ENCODE measurements around the gene ZFX. TPM values are rescaled to one million over a fixed set of nuclear protein-coding genes. Genes with fewer than 3 reads are reported as not detected.

ZFX gene
- total RNA-seq, 4 donors from 2014 or later = 19.2 to 88.0 (median 49.5) TPM

- TF ChIP-seq CTCF (IDR thresholded peaks at IDR 0.05) (no peak), POLR2A (IDR thresholded peaks at IDR 0.05) (no peak)
- DNase-seq = no peak
- WGBS, 2 donors = 63 to 88% methylated on average over 8 to 9 of the region's 10 CpGs
- Histone ChIP-seq H3K9me3 (no peaks in the 10 kb centered on the region), H3K36me3 (no peaks in the 10 kb centered on the region), H3K27me3 (peaks cover 0 to 3% (median 0%) of the 10 kb centered on the region in 4 donors), H3K4me3 (no peak overlapping the region), H3K4me1 (peaks cover 0 to 10% (median 0%) of the 10 kb centered on the region in 3 donors), H3K27ac (no peak overlapping the region)
- intact Hi-C loops (cut with DNase I) = no loop called here
These were observed 79.9 kb downstream of the ZFX start for GRCh38 chrX:24229400-24229879.

- DNase-seq = no peak
- H3K4me1 ChIP-seq = peaks cover 0 to 10% (median 0%) of the 10 kb centered on the region in 3 donors
- 47 to 57% methylated on average over 3 of the region's 3 CpGs for WGBS, 2 donors
- no peak for TF ChIP-seq POLR2A (IDR thresholded peaks at IDR 0.05)
- no peak for TF ChIP-seq CTCF (IDR thresholded peaks at IDR 0.05)
- H3K9me3 ChIP-seq = no peaks in the 10 kb centered on the region
- intact Hi-C loops (cut with DNase I) = no loop called here
- no peak overlapping the region for H3K4me3 ChIP-seq
- H3K36me3 ChIP-seq = no peaks in the 10 kb centered on the region
- peaks cover 0 to 3% (median 0%) of the 10 kb centered on the region in 4 donors for H3K27me3 ChIP-seq
- H3K27ac ChIP-seq = no peak overlapping the region
These were observed 80.4 kb downstream of the ZFX start for GRCh38 chrX:24229976-24230375.

GRCh38 chrX:24231131-24231540, 81.6 kb downstream of the ZFX start:
- Histone ChIP-seq H3K27me3 (peaks cover 0 to 3% (median 0%) of the 10 kb centered on the region in 4 donors), H3K27ac (peak overlapping the region in 1 of 4 donors; percentile 25), H3K9me3 (no peaks in the 10 kb centered on the region), H3K4me3 (no peak overlapping the region), H3K36me3 (no peaks in the 10 kb centered on the region), H3K4me1 (peaks cover 0 to 10% (median 0%) of the 10 kb centered on the region in 3 donors)
- no peak for DNase-seq
- TF ChIP-seq POLR2A (IDR thresholded peaks at IDR 0.05) = no peak
- no peak for TF ChIP-seq CTCF (IDR thresholded peaks at IDR 0.05)
- intact Hi-C loops (cut with DNase I) = no loop called here
- WGBS, 2 donors = 11% methylated on average over 3 of the region's 3 CpGs

- 28 to 29% methylated on average over 1 of the region's 1 CpG for WGBS, 2 donors
- no peaks in the 10 kb centered on the region for H3K9me3 ChIP-seq
- no peak for DNase-seq
- peak overlapping the region in 1 of 4 donors; percentile 25 for H3K27ac ChIP-seq
- peaks cover 0 to 3% (median 0%) of the 10 kb centered on the region in 4 donors for H3K27me3 ChIP-seq
- intact Hi-C loops (cut with DNase I) = no loop called here
- TF ChIP-seq CTCF (IDR thresholded peaks at IDR 0.05) (no peak), POLR2A (IDR thresholded peaks at IDR 0.05) (no peak)
- H3K4me3 ChIP-seq = no peak overlapping the region
- H3K36me3 ChIP-seq = no peaks in the 10 kb centered on the region
- H3K4me1 ChIP-seq = peaks cover 0 to 10% (median 0%) of the 10 kb centered on the region in 3 donors
These were observed 82.2 kb downstream of the ZFX start for GRCh38 chrX:24231641-24232179.

GRCh38 chrX:24232796-24233195, 83.3 kb downstream of the ZFX start:
- no peaks in the 10 kb centered on the region for H3K9me3 ChIP-seq
- TF ChIP-seq POLR2A (IDR thresholded peaks at IDR 0.05) (no peak), CTCF (IDR thresholded peaks at IDR 0.05) (no peak)
- intact Hi-C loops (cut with DNase I) = no loop called here
- H3K27me3 ChIP-seq = peaks cover 0 to 3% (median 0%) of the 10 kb centered on the region in 4 donors
- no peak for DNase-seq
- H3K4me1 ChIP-seq = peaks cover 0 to 10% (median 0%) of the 10 kb centered on the region in 3 donors
- H3K36me3 ChIP-seq = no peaks in the 10 kb centered on the region
- no peak overlapping the region for H3K4me3 ChIP-seq
- no peak overlapping the region for H3K27ac ChIP-seq
